22Rv1 (cell line): ENCODE results near the gene KHNYN.
"Not testable (repeated sequence)": the region's sequence is repeated elsewhere in the genome, so short reads cannot be mapped to it uniquely, and the experiment has no call there.

ENCODE experiments used
- H3K27ac ChIP-seq: fragments of 450-650 bp; 2 replicates; pipeline ENCODE4 v1.5.1; 2017
- CTCF ChIP-seq: fragments of 450-650 bp; IDR thresholded peaks from 2 replicates; pipeline ENCODE4 v1.5.1; 2017; ENCODE audit warnings: mild to moderate bottlenecking
- ZFX ChIP-seq: fragments of 450-650 bp; IDR thresholded peaks from 2 replicates; pipeline ENCODE4 v1.6.1; 2017; ENCODE audit warnings: antibody characterized with exemption, borderline replicate concordance

Gene KHNYN

GRCh38 chr14:24475261-24475660, 45.5 kb downstream of the KHNYN start:
- H3K27ac ChIP-seq: no peak overlapping the region
- TF ChIP-seq ZFX: no peak
- TF ChIP-seq CTCF: no peak

GRCh38 chr14:24479999-24480398, 50.2 kb downstream of the KHNYN start:
- H3K27ac ChIP-seq: not testable (repeated sequence)

- H3K27ac ChIP-seq: no peak overlapping the region
- no peak for TF ChIP-seq ZFX
- TF ChIP-seq CTCF: peak; percentile 95
Observed at GRCh38 chr14:24481622-24482324, 52.0 kb downstream of the KHNYN start.

GRCh38 chr14:24482699-24483303, 53.0 kb downstream of the KHNYN start:
- H3K27ac ChIP-seq: not testable (repeated sequence)

- H3K27ac ChIP-seq: no peak overlapping the region
- TF ChIP-seq ZFX: no peak
- no peak for TF ChIP-seq CTCF
Observed at GRCh38 chr14:24483604-24484252, 54.0 kb downstream of the KHNYN start.
